Mesothelial cell of epicardium (in vitro differentiated cells): ENCODE data around the gene EBP. TPM values are rescaled to one million over a fixed set of nuclear protein-coding genes. Genes with fewer than 3 reads are reported as not detected.

Experiments
- DNase-seq, 2 experiments: peaks; one replicate each; pipeline ENCODE4 v3.0.0; 2021; ENCODE audit warnings: low spot score in 2 of 2; ENCODE audit not compliant: unreplicated experiment in 2 of 2
- H3K27ac Mint-ChIP-seq: 2 replicates; pipeline ENCODE4 v1.8.0; 2021; ENCODE audit warnings: mixed read lengths
- H3K27me3 Mint-ChIP-seq: 2 replicates; pipeline ENCODE4 v1.8.0; 2021; ENCODE audit warnings: low read depth, mixed read lengths
- H3K36me3 Mint-ChIP-seq: 2 replicates; pipeline ENCODE4 v1.8.0; 2021; ENCODE audit warnings: mixed read lengths
- H3K4me1 Mint-ChIP-seq: 2 replicates; pipeline ENCODE4 v1.8.0; 2021; ENCODE audit warnings: mixed read lengths
- H3K4me3 Mint-ChIP-seq: 2 replicates; pipeline ENCODE4 v1.8.0; 2021; ENCODE audit warnings: mild to moderate bottlenecking, moderate library complexity, mixed read lengths
- H3K9me3 Mint-ChIP-seq: 2 replicates; pipeline ENCODE4 v1.8.0; 2021; ENCODE audit warnings: mixed read lengths
- total RNA-seq: library from RNA; stranded (reverse); gene quantifications from 3 replicates; pipeline ENCODE4 v1.2.1, GENCODE V29; 2021
- TF ChIP-seq, protein P1 (sequence below): fragments of 200-600 bp; sonication (generic); IDR thresholded peaks from one replicate; pipeline ENCODE4 v1.5.0; 2021; ENCODE audit warnings: antibody characterized with exemption; ENCODE audit not compliant: unreplicated experiment

Gene EBP
- total RNA-seq, 1 donor from 2014 or later: 48.9 TPM

DNA sequence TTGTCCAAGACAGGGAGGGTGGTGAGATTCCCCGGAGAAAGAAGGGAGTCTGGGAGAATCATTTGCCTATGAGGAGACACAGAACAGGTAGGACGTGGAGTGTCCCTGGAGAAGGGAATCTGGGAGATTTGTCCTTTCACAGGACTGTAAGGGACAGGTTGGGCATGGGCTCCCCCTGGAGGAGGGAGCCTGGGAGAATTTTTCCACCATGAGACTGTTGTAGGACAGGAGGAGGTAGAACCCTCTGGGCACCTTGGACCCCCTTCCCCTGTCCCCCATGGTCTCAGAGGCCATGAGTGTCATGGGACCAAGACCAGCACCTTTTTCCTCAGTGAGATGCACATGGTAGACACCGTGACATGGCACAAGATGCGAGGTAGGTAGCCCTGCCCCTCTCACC lies 10.0 kb upstream of the EBP start:
- no peaks in the 10 kb centered on the region for H3K27me3 Mint-ChIP-seq
- DNase-seq: no peak
- peaks cover 9% of the 10 kb centered on the region for H3K36me3 Mint-ChIP-seq
- TF ChIP-seq, protein P1, sequence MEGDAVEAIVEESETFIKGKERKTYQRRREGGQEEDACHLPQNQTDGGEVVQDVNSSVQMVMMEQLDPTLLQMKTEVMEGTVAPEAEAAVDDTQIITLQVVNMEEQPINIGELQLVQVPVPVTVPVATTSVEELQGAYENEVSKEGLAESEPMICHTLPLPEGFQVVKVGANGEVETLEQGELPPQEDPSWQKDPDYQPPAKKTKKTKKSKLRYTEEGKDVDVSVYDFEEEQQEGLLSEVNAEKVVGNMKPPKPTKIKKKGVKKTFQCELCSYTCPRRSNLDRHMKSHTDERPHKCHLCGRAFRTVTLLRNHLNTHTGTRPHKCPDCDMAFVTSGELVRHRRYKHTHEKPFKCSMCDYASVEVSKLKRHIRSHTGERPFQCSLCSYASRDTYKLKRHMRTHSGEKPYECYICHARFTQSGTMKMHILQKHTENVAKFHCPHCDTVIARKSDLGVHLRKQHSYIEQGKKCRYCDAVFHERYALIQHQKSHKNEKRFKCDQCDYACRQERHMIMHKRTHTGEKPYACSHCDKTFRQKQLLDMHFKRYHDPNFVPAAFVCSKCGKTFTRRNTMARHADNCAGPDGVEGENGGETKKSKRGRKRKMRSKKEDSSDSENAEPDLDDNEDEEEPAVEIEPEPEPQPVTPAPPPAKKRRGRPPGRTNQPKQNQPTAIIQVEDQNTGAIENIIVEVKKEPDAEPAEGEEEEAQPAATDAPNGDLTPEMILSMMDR: no peak
- H3K27ac Mint-ChIP-seq: no peak overlapping the region
- H3K4me1 Mint-ChIP-seq: peaks cover 6% of the 10 kb centered on the region
- H3K9me3 Mint-ChIP-seq: peaks cover 17% of the 10 kb centered on the region
- no peak overlapping the region for H3K4me3 Mint-ChIP-seq

DNA sequence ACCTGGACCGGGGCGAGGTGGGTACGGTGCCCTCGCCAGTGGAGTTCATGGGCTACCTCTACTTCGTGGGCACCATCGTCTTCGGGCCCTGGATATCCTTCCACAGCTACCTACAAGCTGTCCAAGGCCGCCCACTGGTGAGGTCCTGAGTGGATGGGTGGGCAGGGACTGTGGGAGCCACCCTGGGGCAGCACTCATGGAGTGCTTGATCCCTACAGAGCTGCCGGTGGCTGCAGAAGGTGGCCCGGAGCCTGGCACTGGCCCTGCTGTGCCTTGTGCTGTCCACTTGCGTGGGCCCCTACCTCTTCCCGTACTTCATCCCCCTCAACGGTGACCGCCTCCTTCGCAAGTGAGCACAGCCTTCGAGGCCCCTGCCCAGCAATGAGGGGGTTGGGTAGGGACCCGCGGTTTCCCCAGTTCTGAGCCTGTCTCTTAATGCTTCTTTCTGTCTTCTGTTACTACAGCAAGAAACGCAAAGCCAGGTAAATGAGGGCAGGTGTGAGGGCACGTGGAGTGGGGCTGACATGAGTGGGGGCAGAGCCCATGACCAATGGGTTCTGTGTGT lies 9.2 kb upstream of the EBP start:
- Mint-ChIP-seq H3K36me3 (peaks cover 9% of the 10 kb centered on the region), H3K27ac (no peak overlapping the region), H3K4me3 (no peak overlapping the region), H3K4me1 (peaks cover 6% of the 10 kb centered on the region), H3K9me3 (peaks cover 17% of the 10 kb centered on the region), H3K27me3 (no peaks in the 10 kb centered on the region)
- DNase-seq: no peak
- TF ChIP-seq, protein P1: no peak

DNA sequence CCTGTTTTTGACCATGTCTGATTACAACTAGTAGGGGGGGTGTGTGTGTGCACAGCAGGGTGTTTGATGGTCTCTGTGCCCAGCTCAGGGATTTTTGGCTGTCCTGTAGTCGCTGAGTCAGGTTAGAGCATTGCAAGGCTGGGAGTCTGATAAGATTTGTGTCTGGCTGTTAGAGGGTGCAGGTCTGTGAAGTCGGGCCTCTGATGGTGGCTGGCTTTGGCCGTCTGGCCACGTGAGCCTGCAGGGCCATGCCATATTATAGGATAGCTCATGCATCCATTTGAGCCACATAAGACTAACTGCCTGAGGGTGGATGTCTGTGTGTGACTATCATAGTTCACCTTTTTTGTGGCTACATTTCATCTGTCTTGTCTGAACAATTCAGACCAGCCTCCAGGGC lies 7.9 kb upstream of the EBP start:
- H3K27me3 Mint-ChIP-seq: no peaks in the 10 kb centered on the region
- peaks cover 17% of the 10 kb centered on the region for H3K9me3 Mint-ChIP-seq
- TF ChIP-seq, protein P1: no peak
- H3K4me3 Mint-ChIP-seq: no peak overlapping the region
- DNase-seq: no peak
- H3K4me1 Mint-ChIP-seq: peaks cover 6% of the 10 kb centered on the region
- H3K36me3 Mint-ChIP-seq: peaks cover 9% of the 10 kb centered on the region
- H3K27ac Mint-ChIP-seq: no peak overlapping the region

DNA sequence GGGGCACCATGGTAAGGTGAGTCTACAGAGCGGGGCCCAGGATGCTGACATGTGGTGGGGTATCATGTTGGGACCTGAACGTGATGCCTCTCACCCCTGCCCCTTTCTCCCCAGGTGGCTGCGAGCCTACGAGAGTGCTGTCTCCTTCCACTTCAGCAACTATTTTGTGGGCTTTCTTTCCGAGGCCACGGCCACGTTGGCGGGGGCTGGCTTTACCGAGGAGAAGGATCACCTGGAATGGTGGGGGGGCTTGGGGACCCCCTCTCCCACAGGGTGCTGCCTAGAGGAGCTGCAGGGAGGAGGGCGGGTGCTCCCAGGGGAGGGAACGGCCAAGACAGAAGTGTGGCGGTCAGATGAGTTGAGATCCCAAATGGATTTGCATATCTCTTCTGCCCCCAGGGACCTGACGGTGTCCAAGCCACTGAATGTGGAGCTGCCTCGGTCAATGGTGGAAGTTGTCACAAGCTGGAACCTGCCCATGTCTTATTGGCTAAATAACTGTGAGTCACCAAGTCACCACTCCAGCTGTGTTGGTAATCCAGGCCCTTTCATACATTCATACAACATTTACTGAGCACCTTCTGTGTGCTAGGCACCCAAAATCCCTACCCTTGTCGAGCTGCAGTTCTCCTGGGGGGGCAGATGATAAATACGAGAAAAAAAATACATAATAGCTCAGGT lies 7.3 kb upstream of the EBP start:
- no peaks in the 10 kb centered on the region for H3K27me3 Mint-ChIP-seq
- H3K4me1 Mint-ChIP-seq: peaks cover 5% of the 10 kb centered on the region
- H3K9me3 Mint-ChIP-seq: peaks cover 17% of the 10 kb centered on the region
- TF ChIP-seq, protein P1: no peak
- no peak overlapping the region for H3K4me3 Mint-ChIP-seq
- no peak overlapping the region for H3K27ac Mint-ChIP-seq
- peaks cover 9% of the 10 kb centered on the region for H3K36me3 Mint-ChIP-seq
- no peak for DNase-seq

DNA sequence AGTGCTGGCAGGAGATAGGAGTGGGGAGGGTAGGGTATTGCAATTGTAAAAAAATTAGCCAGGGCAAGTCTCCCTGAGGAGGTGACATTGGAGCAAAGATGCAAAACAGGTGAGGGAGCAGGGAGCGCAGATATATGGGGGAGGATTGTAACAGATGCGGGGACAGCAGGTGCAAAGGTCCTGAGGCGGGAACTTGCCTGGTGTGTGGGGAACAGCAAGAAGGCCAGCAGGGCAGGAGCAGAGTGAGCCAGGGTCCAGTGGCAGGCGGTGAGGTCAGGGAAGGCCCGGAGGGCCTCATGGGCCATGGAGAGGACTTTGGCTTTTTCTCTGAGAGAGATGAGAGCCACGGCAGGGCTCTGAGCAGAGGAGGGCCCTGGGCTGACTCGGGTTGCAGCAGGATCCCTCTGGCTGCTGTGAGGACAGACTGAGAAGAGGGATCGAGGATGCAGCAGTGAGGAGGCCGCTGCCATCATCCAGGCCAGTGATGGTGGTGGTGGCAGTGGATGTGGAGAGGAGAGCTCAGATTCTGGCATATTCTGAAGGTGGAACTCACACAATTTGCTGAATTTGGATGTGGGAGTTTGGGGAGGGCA lies 6.6 kb upstream of the EBP start:
- TF ChIP-seq, protein P1: no peak
- Mint-ChIP-seq H3K27ac (no peak overlapping the region), H3K27me3 (no peaks in the 10 kb centered on the region), H3K9me3 (peaks cover 17% of the 10 kb centered on the region), H3K36me3 (peaks cover 9% of the 10 kb centered on the region), H3K4me3 (no peak overlapping the region), H3K4me1 (no peaks in the 10 kb centered on the region)
- no peak for DNase-seq
